ELR (cell line): ENCODE data around the gene KANSL3.
"Not testable (repeated sequence)": the region's sequence is repeated elsewhere in the genome, so short reads cannot be mapped to it uniquely, and the experiment has no call there.

Source experiments
- DNase-seq: peaks from one replicate; pipeline ENCODE4 v3.0.0-alpha.2; 2015; ENCODE audit warnings: low read depth

Gene KANSL3

DNA sequence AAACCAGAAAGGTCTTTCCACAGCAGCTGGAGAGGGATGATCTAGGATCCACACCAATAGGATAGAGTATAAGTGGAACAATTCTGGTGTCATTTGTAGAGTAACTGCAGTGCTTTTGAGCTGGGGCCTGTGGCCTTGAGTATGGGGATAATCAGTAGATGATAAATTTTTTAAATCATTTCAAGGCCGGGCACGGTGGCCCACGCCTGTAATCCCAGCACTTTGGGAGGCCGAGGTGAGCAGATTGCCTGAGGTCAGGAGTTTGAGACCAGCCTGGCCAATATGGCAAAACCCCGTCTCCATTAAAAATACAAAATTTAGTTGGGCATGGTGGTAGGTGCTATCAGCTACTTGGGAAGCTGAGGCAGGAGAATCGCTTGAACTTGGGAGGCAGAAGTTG, 80.7 kb downstream of the KANSL3 start:
- DNase-seq = not testable (repeated sequence)

DNA sequence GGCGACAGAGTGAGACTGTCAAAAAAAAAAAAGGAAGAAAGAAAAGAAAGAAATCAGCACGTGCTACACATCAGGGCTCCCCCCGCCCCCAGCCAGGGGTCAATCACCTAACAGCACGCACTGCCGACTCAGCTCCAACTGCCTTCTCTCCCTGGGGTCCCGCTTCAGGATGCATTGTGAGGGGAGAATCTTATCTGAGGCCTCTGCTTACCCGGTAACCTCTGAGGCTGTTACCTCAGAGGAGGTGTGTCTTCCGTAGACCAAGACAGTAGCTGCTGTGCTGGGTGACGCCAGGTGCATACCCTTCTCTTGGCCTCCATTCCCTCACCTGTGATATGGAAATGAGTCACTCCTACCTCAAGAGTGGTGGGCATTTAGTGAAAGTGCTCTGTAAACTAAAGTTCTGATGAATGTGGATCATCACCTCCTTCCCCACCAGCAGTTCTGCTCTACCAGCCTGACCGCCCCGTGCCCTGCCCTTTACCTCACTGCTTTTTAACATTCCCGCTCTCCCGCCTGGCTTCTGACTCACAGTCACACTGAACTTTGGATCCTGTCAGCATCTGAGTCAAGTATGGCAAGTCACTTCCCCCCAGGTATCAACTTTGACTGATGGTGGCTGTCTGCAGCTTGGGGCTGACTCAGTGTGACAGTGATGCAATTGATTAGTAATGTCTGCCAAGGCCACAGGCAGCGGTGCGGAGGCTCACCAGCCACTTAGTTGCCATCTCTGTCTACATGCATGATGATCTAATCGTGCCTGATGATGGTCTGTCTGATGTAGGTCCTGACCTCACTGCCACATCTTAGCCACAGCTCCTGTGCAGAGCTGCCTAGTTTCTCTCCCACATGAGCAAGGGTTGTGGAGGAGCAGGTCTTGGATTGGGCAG, 81.4 kb downstream of the KANSL3 start:
- DNase-seq = peak; percentile 97

DNA sequence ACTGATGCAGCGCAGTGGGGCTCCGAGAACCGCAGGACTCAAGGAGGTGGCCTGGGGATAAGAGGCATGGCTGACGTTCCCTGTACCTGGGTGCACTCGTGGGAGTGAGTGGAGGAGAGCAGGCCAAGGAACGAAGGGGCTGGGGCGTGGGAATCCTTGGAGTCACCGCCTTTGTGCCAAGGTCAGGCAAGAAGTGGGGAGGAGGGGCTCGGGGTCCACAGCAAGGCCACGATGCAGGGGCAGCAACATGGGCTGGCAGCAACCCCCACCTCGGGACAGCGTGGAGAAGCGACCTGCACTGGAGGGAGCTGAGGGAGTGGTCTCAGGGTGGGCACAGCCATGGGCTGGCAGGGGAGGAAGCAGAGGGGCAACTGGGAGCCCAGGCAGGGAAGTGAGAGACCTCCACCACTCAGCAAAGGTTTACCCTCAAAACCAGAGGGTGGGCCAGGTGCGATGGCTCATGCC, 82.9 kb downstream of the KANSL3 start:
- DNase-seq = no peak

DNA sequence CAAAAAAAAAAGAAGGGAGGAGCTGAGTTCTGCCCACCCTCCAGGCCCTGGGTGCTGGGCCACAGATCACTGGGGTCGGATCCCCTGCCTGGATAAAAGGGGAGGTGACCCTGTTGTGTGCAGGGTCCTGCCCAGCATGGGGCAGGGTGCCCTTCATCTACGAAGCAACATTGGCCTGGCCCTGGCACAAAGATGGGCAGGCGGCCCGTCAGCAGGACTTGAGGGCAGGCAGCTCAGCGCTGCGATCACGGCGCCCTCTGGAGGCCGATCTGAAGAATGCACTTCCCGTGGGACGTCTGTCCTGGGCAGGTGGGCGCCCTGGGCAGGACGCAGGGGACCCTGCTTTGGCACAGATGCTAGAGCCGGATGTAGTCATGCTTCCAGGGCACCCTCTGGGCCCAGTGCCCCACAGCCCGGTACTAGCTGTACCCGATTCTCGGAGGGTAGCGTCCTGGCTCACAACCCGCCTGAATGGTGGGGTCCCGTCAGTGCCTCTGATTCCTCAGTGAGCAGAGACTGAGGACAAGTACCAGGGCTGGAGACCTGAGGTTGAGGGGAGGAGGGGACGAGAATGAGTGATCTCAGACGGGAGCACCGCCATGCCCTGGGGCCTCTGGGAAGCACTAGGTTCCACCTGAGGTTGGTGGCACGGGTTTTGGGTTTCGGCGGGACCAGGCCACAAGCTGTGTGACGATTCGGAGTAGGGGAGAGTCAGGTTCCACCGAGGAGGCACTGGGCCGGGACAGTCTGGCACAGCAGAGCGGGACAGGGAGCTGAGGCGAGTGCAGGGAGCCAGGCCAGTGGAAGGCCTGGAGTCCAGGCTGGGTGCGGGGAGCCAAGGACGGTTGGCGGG, 83.6 kb downstream of the KANSL3 start:
- DNase-seq = peak; percentile 64

DNA sequence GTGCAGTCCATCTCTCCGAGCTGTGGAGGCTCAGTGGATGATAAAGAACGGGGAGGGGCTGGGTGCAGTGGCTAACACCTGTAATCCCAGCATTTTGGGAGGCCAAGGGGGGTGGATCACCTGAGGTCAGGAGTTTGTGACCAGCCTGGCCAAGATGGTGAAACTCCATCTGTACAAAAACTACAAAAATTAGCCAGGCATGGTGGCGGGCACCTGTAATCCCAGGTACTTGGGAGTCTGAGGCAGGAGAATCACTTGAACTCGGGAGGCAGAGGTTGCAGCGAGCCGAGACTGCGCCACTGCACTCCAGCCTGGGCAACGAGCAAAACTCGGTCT, 84.2 kb downstream of the KANSL3 start:
- DNase-seq = not testable (repeated sequence)

DNA sequence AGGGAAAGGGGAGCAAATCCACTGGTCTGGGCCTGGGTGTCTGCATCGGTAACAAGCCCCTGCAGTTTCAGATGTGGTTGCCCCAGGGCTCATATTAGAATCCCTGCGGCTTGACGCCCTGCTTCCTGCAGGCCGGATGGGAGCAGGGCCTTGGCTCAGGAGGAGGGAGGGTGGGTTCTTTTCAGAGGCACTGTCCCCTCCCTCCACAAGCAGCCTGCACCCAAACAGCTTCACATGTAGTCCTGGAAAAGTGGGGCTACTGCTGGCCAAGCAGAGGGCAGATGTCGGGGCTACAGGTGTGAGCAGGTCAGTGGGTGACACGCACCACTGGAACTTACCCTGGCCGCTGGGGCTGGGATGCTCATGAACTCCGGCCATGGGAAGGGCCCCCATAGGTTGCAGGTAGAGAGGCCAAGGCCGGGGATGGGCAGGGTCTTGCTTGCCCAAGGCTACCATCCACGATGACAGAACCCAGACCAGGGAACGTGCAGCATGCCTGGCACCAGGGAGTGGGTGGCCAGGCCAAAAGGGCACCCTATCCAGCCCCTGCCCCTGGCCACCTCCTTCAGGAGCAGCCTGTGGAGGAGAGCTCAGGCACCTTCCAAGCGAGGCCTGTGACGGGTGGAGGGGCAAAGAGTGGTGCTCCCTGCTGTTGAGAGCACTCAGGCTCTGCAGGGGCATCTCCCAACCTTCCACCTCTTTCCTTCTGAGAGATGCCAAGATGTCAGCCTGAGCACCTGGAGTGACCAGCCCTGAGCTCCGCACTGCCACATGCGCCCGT, 84.7 kb downstream of the KANSL3 start:
- no peak for DNase-seq

DNA sequence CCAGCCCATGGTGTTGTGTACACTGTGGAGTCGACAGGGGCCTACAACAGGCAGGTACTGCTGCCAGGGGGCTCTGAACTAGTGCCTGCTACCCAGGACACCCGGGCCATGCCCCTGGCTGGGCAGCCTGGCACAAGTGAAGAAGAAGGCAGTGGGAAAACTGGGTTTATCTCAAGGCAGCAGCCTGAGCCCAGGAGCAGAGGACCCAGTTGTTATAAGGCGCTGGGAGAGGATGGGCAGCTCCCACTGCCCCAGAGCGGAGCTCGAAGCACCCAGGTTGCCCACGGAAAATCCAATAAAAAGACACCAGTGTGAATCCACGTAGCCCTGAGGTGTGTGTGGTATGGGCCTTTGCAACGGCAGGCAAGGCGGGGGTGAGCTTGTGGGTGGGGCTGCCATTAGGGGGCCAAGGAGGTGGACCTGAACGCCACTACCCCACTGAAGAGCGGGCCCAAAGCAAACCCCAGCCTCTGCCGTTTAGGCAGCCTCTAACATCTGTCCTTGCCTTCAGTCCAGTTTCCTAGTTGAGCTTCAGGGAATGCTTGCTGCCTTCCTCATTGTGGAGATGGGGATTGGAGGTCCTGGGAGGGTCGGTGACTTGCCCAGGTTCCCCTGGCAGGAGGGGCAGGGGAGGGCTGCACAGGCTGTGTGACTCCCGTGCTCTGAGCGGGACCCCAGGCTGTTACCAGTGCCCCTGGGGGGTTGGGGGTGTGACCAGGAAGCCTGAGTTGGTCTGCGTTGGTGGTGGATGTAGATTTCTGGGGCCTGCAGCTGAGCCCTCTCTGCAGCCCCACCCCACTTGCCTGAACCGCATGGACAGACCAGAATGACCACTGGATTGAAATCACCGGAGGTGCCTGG, 85.6 kb downstream of the KANSL3 start:
- no peak for DNase-seq

DNA sequence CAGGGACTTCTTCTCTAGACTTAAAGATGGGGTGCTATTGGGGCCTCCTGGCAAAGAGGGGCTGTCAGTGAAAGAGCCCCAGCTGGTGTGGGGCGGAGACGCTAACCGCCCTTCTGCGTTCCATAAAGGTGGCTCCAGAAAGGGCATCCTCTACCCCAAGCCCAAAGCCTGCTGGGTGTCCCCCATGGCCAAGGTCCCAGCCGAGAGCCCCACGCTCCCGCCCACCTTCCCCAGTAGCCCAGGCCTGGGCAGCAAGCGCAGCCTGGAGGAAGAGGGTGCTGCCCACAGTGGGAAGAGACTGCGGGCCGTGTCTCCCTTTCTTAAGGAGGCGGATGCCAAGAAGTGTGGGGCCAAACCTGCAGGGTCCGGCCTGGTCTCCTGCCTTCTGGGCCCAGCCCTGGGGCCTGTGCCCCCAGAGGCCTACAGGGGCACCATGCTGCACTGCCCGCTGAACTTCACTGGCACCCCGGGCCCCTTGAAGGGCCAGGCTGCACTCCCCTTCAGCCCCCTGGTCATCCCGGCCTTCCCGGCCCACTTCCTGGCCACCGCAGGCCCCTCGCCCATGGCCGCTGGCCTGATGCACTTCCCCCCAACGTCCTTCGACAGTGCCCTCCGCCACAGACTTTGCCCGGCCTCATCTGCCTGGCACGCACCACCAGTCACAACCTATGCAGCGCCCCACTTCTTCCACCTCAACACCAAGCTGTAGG, 86.4 kb downstream of the KANSL3 start:
- DNase-seq = no peak

DNA sequence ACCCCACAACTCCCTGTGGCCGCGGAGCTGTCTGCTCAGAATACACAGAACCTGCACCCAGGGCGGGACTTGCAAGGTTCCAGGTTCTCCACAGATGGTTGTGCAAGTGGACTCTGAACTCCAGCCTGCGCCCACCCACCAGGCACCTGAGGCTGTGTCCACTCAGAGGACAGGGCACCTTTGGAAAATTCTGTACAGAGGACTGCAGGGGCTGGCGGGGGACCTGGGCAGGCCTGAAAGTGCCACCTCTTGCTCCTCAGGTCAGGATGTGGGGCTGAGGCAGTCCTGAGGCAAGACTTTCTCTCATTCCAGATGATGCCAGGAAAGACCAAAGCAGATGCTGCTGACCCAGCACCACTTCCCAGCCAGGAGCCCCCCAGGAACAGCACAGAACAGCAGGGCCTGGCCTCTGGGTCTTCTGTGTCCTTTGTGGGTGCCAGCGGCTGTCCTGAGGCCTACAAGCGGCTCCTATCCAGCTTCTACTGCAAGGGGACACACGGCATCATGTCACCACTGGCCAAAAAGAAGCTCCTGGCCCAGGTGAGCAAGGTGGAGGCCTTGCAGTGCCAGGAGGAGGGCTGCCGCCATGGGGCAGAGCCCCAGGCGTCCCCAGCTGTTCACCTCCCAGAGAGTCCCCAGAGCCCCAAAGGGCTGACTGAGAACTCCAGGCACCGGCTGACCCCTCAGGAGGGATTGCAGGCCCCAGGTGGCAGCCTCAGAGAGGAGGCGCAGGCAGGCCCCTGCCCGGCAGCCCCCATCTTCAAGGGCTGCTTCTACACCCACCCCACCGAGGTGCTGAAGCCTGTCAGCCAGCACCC, 87.1 kb downstream of the KANSL3 start:
- DNase-seq = no peak

DNA sequence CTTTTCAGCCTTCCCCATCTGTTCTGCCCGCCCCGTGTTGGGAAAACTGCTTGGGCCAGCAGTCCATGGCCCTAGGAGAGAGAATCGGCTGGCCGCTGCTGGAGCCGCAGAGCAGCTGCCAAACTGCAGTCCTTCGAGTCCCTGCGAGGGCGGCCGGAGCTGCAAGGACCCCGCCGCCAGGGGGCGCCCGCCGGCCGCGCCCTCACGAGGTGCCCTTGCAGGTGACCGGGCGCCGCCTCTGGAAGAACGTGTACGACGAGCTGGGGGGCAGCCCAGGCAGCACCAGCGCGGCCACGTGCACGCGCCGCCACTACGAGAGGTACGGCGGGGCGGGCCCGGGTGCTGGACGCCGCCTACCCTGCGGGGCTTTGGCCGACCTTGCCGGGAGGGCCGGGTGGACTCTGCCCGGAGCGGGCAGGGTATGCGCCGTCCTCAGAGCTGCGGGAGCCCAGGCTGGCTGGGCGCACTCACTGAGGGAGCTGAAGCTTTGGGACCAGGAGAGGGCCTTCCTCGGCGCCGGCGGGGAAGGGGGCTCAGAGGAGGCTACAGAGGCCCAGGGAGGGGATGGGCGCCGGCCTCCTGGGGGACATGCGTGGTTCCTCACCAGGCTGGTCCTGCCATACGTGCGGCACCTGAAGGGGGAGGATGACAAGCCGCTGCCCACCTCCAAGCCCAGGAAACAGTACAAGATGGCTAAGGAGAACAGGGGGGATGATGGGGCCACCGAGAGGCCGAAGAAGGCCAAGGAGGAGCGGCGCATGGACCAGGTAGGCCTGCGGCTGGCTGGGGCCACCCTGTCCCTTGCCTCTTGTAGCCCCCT, 87.9 kb downstream of the KANSL3 start:
- no peak for DNase-seq

DNA sequence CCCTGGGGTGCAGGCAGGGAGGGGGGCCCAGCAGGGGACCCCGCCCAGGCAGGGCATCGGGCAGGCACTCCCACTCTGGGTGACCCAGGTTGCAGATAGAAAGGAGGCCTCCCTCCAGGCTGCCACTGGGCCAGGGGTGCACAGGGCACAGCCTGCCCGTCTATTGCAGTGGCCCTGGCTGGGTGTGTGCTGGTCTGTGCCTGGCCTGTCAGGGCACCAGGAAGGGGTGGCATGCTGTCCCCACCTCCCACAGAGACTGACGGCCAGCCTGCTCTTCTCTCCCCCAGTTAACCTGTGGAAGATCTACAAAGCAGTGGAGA, 88.7 kb downstream of the KANSL3 start:
- no peak for DNase-seq

DNA sequence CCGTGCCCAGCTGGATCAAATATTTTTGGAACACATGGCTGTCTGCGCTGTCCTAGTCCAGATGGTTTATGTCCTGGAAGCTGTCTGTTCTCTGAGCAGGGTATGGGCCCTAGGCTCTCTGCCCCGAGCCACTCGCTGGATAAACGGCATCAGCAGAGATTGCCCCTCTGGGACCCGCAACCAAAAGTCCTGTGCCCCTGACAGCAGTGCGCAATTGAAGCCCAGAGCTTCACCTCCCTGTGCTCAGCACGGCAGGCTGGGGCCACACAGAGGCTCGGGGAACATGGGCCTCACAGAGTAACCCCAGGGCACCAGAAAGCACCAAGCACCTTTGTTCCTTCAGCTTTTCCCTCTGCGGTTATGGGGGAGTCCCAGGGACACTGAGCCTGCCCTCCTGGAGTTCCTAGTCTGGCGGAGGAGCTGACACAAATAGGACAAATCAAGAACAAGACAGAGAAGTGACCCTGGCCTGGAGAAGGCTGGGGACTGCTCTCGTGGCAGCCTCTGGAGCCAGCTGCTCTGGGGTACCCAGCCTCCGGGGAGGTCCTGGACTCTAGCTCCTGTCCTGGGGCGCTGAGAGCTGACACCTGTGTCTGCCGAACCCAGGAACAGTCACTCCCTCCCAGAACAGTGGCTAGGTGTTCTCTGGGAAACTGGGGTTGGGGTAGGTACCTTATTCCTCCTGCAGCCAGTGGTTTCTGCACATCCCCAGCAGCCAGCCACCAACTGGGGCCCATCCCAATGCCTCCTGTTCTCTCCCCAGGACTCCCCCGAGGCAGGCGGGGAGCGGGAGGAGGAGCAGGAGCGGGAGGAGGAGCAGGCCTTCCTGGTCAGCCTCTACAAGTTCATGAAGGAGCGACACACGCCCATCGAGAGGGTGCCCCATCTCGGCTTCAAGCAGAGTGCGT, 89.3 kb downstream of the KANSL3 start:
- no peak for DNase-seq

DNA sequence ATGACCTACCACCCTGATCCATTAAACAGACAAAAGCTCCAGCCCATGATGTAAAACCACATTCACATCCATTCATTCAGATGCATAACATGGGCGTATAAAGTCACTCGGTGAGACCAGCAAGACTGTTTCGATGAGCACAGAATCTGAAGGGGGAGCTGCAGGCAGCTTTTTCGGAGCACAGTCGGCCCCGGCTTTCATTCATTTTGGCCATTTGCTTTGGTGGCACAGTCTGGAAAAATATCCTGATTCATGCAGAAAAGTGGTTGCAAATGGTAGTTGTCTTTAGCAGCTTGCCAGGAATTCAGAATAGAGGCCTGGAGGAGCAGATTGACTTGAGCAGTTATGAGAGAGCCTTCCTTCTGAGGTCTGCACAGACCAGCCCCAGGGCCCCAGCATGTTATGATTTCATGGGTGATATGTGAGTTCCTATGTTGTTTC, 90.4 kb downstream of the KANSL3 start:
- no peak for DNase-seq

DNA sequence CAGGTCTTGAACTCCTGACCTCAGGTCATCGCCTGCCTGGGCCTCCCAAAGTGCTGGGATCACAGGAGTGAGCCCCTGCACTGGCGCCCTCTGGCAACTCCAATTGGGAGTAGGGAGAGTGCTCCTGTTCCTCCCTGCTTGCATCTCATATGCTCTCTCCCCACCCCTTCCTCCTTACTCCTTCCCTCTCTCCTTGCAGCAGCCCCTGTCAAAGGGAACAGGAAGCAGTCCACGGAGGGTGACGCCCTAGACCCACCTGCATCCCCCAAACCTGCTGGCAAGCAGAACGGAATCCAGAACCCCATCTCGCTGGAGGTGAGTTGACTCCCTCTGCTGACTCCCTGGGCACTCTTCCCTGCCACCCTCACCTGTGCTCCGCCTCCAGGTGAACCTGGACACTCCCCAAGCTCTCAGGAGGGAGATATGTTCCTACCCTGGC, 90.9 kb downstream of the KANSL3 start:
- no peak for DNase-seq

DNA sequence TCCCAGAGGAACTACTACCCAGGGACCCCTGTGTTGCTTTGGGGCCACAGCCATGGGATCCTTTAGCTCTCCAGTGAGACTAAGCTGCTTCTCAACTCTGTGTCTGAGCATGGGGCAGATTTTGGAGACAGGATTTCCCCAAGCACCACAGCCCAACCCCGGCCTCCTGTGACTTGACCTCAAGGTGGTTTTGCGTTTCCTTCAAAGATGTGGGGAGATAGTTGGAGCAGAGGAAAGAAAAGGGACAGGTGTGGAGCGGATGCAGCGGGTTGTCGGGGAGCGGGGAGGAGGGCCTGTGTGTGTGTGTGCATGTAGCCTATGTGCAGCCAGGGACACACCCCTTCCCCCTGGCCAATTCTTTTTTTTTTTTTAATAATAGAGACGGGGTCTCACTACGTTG, 91.3 kb downstream of the KANSL3 start:
- DNase-seq = no peak

DNA sequence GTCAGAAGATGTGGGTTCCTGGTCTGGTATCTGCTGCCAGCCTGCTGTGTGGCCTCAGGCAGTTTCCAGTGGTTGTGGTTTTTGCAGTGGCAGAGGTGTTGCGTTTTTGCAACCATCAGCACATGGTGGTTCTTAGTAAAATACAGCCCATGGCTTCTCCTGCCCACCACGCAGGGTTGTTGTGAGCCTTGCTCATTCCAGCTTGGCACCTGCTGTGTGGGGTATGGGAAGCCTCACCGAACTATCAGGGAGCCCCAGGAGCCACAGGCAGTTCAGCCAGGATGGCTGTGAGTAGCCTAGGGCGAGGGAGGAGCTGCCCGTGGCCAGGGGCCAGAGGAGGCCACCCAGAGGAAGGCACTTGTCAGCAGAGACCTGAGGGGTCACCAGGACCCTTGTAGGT, 91.8 kb downstream of the KANSL3 start:
- DNase-seq = no peak
